H1 (cell line): ENCODE results near the gene DDR2. TPM values are rescaled to one million over a fixed set of nuclear protein-coding genes. Genes with fewer than 3 reads are reported as not detected.

ENCODE experiments used
- CTCF ChIA-PET: fragments of 300-600 bp; sonication (Branson Sonifier 250); formaldehyde crosslinking; loops from one replicate; lab custom pipeline; 2021; ENCODE audit not compliant: partially characterized antibody; lab: Charles Lee
- POLR2A ChIA-PET: fragments of 300-600 bp; sonication (Branson Sonifier 250); formaldehyde crosslinking; loops from one replicate; lab custom pipeline; 2021; ENCODE audit warnings: inconsistent platforms; ENCODE audit not compliant: partially characterized antibody; lab: Charles Lee
- DNase-seq, 2 experiments: peaks; one replicate each; pipeline versions ENCODE4 v3.0.0 to v3.0.0-alpha.2; 2010 to 2022; ENCODE audit warnings: low spot score in 2 of 2, low read depth in 1 of 2, mixed read lengths in 1 of 2
- FAIRE-seq: peaks from 2 replicates; lab custom pipeline; 2011; peaks lifted over from hg19 to GRCh38; lab: Jason Lieb, UNC
- H2AFZ ChIP-seq: 2 replicates; pipeline ENCODE4 v1.8.1; 2012; ENCODE audit warnings: low read length, inconsistent platforms
- H2AK5ac ChIP-seq: 2 replicates; pipeline ENCODE4 v1.6.1; 2013; ENCODE audit warnings: low read depth, low read length
- H2BK120ac ChIP-seq: replicated peaks from 2 replicates; pipeline ENCODE3; 2013; ENCODE audit warnings: low read depth, low read length, inconsistent platforms
- H2BK12ac ChIP-seq: 2 replicates; pipeline ENCODE4 v1.6.1; 2013; ENCODE audit warnings: low read depth, low read length
- H2BK15ac ChIP-seq: 2 replicates; pipeline ENCODE4 v1.6.1; 2013; ENCODE audit warnings: low read length
- H2BK20ac ChIP-seq: 2 replicates; pipeline ENCODE4 v1.6.1; 2013; ENCODE audit warnings: low read length
- H2BK5ac ChIP-seq: 2 replicates; pipeline ENCODE4 v1.6.1; 2013; ENCODE audit warnings: low read depth, low read length
- H3K14ac ChIP-seq: 2 replicates; pipeline ENCODE4 v1.6.1; 2013; ENCODE audit warnings: inconsistent platforms; ENCODE audit not compliant: insufficient read length
- H3K18ac ChIP-seq: 2 replicates; pipeline ENCODE4 v1.6.1; 2013; ENCODE audit warnings: low read length; ENCODE audit errors: extremely low read depth
- H3K23ac ChIP-seq: 2 replicates; pipeline ENCODE4 v1.6.1; 2013; ENCODE audit warnings: inconsistent platforms; ENCODE audit not compliant: insufficient read length
- H3K23me2 ChIP-seq: 2 replicates; pipeline ENCODE4 v1.6.1; 2013; ENCODE audit warnings: low read depth, low read length
- H3K27ac ChIP-seq: 2 replicates; pipeline ENCODE4 v1.6.1; 2011; ENCODE audit warnings: low read depth, low read length, inconsistent platforms
- H3K27me3 ChIP-seq, 4 experiments: replicated peaks in 1 of 4; 1 replicate in 1 of 4; 2 replicates in 3 of 4; pipeline versions ENCODE4 v1.6.1 to v1.8.1; 2011 to 2013; ENCODE audit warnings: low read length in 3 of 4, mild to moderate bottlenecking in 3 of 4, inconsistent platforms in 2 of 4, mixed read lengths in 2 of 4, moderate library complexity in 1 of 4; ENCODE audit not compliant: control insufficient read depth in 3 of 4, insufficient read depth in 3 of 4; ENCODE audit errors: extremely low read depth in 1 of 4
- H3K36me3 ChIP-seq, 4 experiments: 2 replicates each; pipeline versions ENCODE4 v1.6.1 to v1.8.1; 2011 to 2013; ENCODE audit warnings: mild to moderate bottlenecking in 4 of 4, low read length in 3 of 4, moderate library complexity in 2 of 4, control low read depth in 1 of 4, inconsistent platforms in 1 of 4; ENCODE audit not compliant: insufficient read depth in 4 of 4, control insufficient read depth in 2 of 4
- H3K4ac ChIP-seq: replicated peaks from 2 replicates; pipeline ENCODE3; 2013; ENCODE audit warnings: low read length, low read depth, mixed read lengths, inconsistent platforms; ENCODE audit not compliant: insufficient read length
- H3K4me1 ChIP-seq, 4 experiments: replicated peaks in 1 of 4; 1 replicate in 1 of 4; 2 replicates in 3 of 4; pipeline versions ENCODE4 v1.6.1 to v1.8.1; 2011 to 2013; ENCODE audit warnings: low read length in 3 of 4, inconsistent platforms in 2 of 4, mixed read lengths in 1 of 4; ENCODE audit not compliant: insufficient read depth in 4 of 4, control insufficient read depth in 3 of 4
- H3K4me2 ChIP-seq, 2 experiments: 2 replicates each; pipeline versions ENCODE4 v1.6.1 to v1.8.1; 2011 to 2013; ENCODE audit warnings: low read depth in 2 of 2, low read length in 2 of 2, control low read depth in 1 of 2, inconsistent platforms in 1 of 2, mild to moderate bottlenecking in 1 of 2; ENCODE audit not compliant: insufficient read depth in 1 of 2
- H3K4me3 ChIP-seq, 4 experiments: fragments of 200-600, 300-600 bp in 1 of 4; sonication (generic), shearing (Covaris generic), sonication (Bioruptor Twin) in 1 of 4; 2 replicates each; pipeline versions ENCODE4 v1.5.1 to v1.8.1; 2011 to 2016; ENCODE audit warnings: low read length in 4 of 4, low read depth in 3 of 4, control low read depth in 2 of 4, inconsistent platforms in 2 of 4, mild to moderate bottlenecking in 2 of 4, mixed read lengths in 1 of 4, moderate library complexity in 1 of 4; ENCODE audit not compliant: insufficient read depth in 2 of 4; ENCODE audit errors: extremely low read depth in 1 of 4
- H3K56ac ChIP-seq: replicated peaks from 2 replicates; pipeline ENCODE3; 2013; ENCODE audit warnings: low read depth, mild to moderate bottlenecking, mixed read lengths, low read length, inconsistent platforms; ENCODE audit not compliant: insufficient read length
- H3K79me1 ChIP-seq: 2 replicates; pipeline ENCODE4 v1.6.1; 2013; ENCODE audit warnings: low read depth, low read length, control low read depth
- H3K79me2 ChIP-seq, 2 experiments: 2 replicates each; pipeline versions ENCODE4 v1.6.1 to v1.8.1; 2012 to 2013; ENCODE audit warnings: low read length in 2 of 2, mild to moderate bottlenecking in 2 of 2, inconsistent platforms in 1 of 2; ENCODE audit not compliant: insufficient read depth in 2 of 2, control insufficient read depth in 1 of 2
- H3K9ac ChIP-seq, 4 experiments: replicated peaks in 1 of 4; 1 replicate in 1 of 4; 2 replicates in 3 of 4; pipeline versions ENCODE4 v1.6.1 to v1.8.1; 2011 to 2013; ENCODE audit warnings: low read depth in 3 of 4, low read length in 3 of 4, control low read depth in 2 of 4, mild to moderate bottlenecking in 2 of 4, moderate library complexity in 2 of 4, inconsistent platforms in 1 of 4; ENCODE audit errors: extremely low read depth in 1 of 4
- H3K9me3 ChIP-seq, 2 experiments: 2 replicates each; pipeline versions ENCODE4 v1.6.1 to v1.8.1; 2012 to 2013; ENCODE audit warnings: mild to moderate bottlenecking in 2 of 2, moderate library complexity in 2 of 2, control low read depth in 1 of 2, inconsistent platforms in 1 of 2, low read depth in 1 of 2, low read length in 1 of 2, mixed read lengths in 1 of 2; ENCODE audit not compliant: insufficient read depth in 2 of 2
- H4K20me1 ChIP-seq, 2 experiments: replicated peaks in 1 of 2; 2 replicates each; pipeline versions ENCODE3 to v1.8.1; 2011 to 2013; ENCODE audit warnings: inconsistent platforms in 2 of 2, low read length in 2 of 2, mild to moderate bottlenecking in 1 of 2; ENCODE audit not compliant: insufficient read depth in 2 of 2, control insufficient read depth in 1 of 2
- H4K5ac ChIP-seq: 2 replicates; pipeline ENCODE4 v1.6.1; 2013; ENCODE audit warnings: low read length, low read depth, mixed read lengths, inconsistent platforms; ENCODE audit not compliant: insufficient read length
- H4K8ac ChIP-seq: 2 replicates; pipeline ENCODE4 v1.8.0; 2013; ENCODE audit warnings: mild to moderate bottlenecking, moderate library complexity, low read length, inconsistent platforms; ENCODE audit not compliant: insufficient read depth; ENCODE audit errors: extremely low read depth
- H4K91ac ChIP-seq: replicated peaks from 2 replicates; pipeline ENCODE3; 2013; ENCODE audit warnings: low read length, mixed read lengths, inconsistent platforms; ENCODE audit not compliant: insufficient read length
- BCL11A ChIP-seq, 2 experiments: IDR thresholded peaks; one replicate each; pipeline ENCODE4 v1.6.1; 2011; ENCODE audit warnings: low read depth in 2 of 2, low read length in 2 of 2, mild to moderate bottlenecking in 2 of 2
- BRCA1 ChIP-seq: IDR thresholded peaks from 2 replicates; pipeline ENCODE4 v1.6.1; 2012; ENCODE audit warnings: low read depth, low read length, improper control_type of control experiment
- EGR1 ChIP-seq: IDR thresholded peaks from 2 replicates; pipeline ENCODE4 v1.6.1; 2011; ENCODE audit warnings: low read depth, low read length, borderline replicate concordance
- EZH2 ChIP-seq: fragments of 200-600 bp; sonication (generic); IDR thresholded peaks from 2 replicates; pipeline ENCODE4 v1.7.1; 2012; ENCODE audit warnings: low read depth, mild to moderate bottlenecking, moderate library complexity, low read length, inconsistent platforms; ENCODE audit not compliant: severe bottlenecking
- JUND ChIP-seq: IDR thresholded peaks from 2 replicates; pipeline ENCODE4 v1.6.1; 2011; ENCODE audit warnings: mild to moderate bottlenecking, improper control_type of control experiment, low read length
- MAFK ChIP-seq: IDR thresholded peaks from 2 replicates; pipeline ENCODE4 v1.6.1; 2012; ENCODE audit warnings: low read depth, mild to moderate bottlenecking, improper control_type of control experiment, low read length
- TCF12 ChIP-seq: IDR thresholded peaks from 2 replicates; pipeline ENCODE4 v1.6.1; 2011; ENCODE audit warnings: low read depth, mild to moderate bottlenecking, low read length
- WGBS, 2 experiments: shearing (Covaris generic) in 1 of 2; methylation state at CpG; one replicate each; pipeline versions ENCODE4 v1.1.6 to v1.1.7; 2013 to 2015; ENCODE audit warnings: low lambda C conversion rate in 2 of 2, mixed read lengths in 2 of 2, inconsistent platforms in 1 of 2, low coverage in 1 of 2, missing lambda C conversion rate in 1 of 2; ENCODE audit not compliant: insufficient replicate concordance in 2 of 2, insufficient coverage in 1 of 2, insufficient read length in 1 of 2; ENCODE audit errors: extremely low coverage in 1 of 2, missing lambda C conversion rate in 1 of 2; 5-methylcytosine and 5-hydroxymethylcytosine counted together
- polyA plus RNA-seq, 7 experiments: library from polyadenylated mRNA; depleted of rRNA in 3 of 7; stranded (reverse) in 5 of 7; unstranded in 2 of 7; fragments of >200 nt in 5 of 7; fragments of 200-250 nt in 2 of 7; gene quantifications; 1 replicate in 5 of 7; 2 replicates in 1 of 7; 4 replicates in 1 of 7; pipeline versions ENCODE4 v1.2.1 to v1.2.3, GENCODE V29; 2011 to 2013; ENCODE audit warnings: missing spikeins in 2 of 7, mixed read lengths in 2 of 7
- total RNA-seq: library from RNA; stranded (reverse); fragmentation: NEBNext Ultra II Directional; extraction: Animal tissue kit (Norgen Biotek cat#: 25700); gene quantifications from 2 replicates; pipeline ENCODE4 v1.2.1, GENCODE V29; 2021

The DDR2 gene
- total and polyA plus RNA-seq, 2 of the 8 experiments (the other 6 are each of a cell fraction or from before 2014, with no cell fraction given), result 1.00 to 2.1 TPM

DNA sequence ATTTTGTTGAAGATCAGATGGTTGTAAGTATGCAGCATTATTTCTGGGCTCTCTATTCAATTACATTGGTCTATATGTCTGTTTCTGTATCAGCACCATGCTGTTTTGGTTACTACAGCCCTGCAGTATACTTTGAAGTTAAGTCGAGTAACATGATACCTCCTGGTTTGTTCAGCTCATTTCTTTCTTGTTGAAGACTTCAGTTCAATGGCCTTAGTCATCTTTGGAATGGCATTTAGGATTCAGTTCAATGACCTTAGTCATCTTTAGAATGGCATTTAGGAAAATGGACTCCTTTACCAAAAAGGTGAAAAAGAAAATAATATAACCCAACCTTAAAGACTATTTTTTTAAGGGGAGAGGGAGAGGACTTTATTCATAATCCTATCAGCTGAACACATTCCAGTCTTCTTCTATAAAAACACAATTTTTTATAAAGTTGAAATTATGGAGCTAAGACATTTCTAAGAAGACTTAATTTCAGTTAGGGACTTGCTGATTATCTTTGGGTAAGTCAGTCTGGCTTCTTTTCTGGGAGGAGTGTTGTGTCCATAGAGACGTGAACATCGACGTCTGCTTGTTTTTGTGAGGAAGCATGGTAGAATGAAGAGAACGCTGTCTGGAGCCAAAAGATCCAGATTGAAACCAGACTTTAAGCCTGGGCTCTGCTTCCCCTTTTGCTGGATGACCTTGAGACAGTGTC, 48.3 kb downstream of the DDR2 start:
- no peak overlapping the region for H4K8ac ChIP-seq
- H3K9ac ChIP-seq, result no peak overlapping the region
- TF ChIP-seq TCF12, result no peak
- no peak for TF ChIP-seq MAFK
- TF ChIP-seq EGR1, result no peak
- TF ChIP-seq EZH2, result no peak
- no peak for TF ChIP-seq BRCA1
- no peak for TF ChIP-seq JUND
- TF ChIP-seq BCL11A (IDR thresholded peaks at IDR 0.05; ENCODE audit: low read depth in 2 of 2, low read length in 2 of 2), result no peak
- no peaks in the 10 kb centered on the region for H3K27me3 ChIP-seq
- H3K27ac ChIP-seq, result no peak overlapping the region
- DNase-seq, result no peak
- H2AK5ac ChIP-seq, result no peak overlapping the region
- no peak overlapping the region for H2BK120ac ChIP-seq
- CTCF ChIA-PET, result interaction anchor here (0.9 to 1.5 kb wide), 2 partner anchors 19 to 45 kb away, joined by 3 to 4 read pairs; no protein-coding TSS in a partner anchor
- WGBS, 2 experiments, result 82% methylated on average over 5 of the region's 5 CpGs; no CpG with 5 or more reads in 1 of the 2 experiments
- H3K79me2 ChIP-seq, result no peaks in the 10 kb centered on the region
- H2BK12ac ChIP-seq, result no peak overlapping the region
- no peak overlapping the region for H3K4me3 ChIP-seq
- H3K4me1 ChIP-seq, result no peaks in the 10 kb centered on the region
- H3K4ac ChIP-seq, result no peak overlapping the region
- no peaks in the 10 kb centered on the region for H3K9me3 ChIP-seq
- no peak overlapping the region for H2BK5ac ChIP-seq
- H3K14ac ChIP-seq, result no peak overlapping the region
- H2BK20ac ChIP-seq, result no peak overlapping the region
- POLR2A ChIA-PET, result interaction anchor here (0.7 kb wide), 1 partner anchor 8 kb away, joined by 3 read pairs; no protein-coding TSS in a partner anchor
- H3K18ac ChIP-seq, result no peak overlapping the region
- no peak overlapping the region for H2BK15ac ChIP-seq
- H3K36me3 ChIP-seq, result no peaks in the 10 kb centered on the region
- no peak overlapping the region for H3K56ac ChIP-seq
- no peak overlapping the region for H3K23ac ChIP-seq
- no peaks in the 10 kb centered on the region for H3K79me1 ChIP-seq
- no peak overlapping the region for H4K91ac ChIP-seq
- FAIRE-seq, result no peak
- no peak overlapping the region for H3K4me2 ChIP-seq
- no peak overlapping the region for H4K5ac ChIP-seq
- no peak overlapping the region for H2AFZ ChIP-seq
- H4K20me1 ChIP-seq, result no peaks in the 10 kb centered on the region
- no peaks in the 10 kb centered on the region for H3K23me2 ChIP-seq
